ENCODE results near the gene SCAPER.

Gene SCAPER

GRCh38 chr15:76667943-76668715 lies 237.0 kb downstream of the SCAPER start:
- DNase-seq: no peak

- DNase-seq: no peak
Measured at GRCh38 chr15:76664895-76665294, 240.2 kb downstream of the SCAPER start.

GRCh38 chr15:76664411-76664810 lies 240.7 kb downstream of the SCAPER start:
- no peak for DNase-seq

DNA sequence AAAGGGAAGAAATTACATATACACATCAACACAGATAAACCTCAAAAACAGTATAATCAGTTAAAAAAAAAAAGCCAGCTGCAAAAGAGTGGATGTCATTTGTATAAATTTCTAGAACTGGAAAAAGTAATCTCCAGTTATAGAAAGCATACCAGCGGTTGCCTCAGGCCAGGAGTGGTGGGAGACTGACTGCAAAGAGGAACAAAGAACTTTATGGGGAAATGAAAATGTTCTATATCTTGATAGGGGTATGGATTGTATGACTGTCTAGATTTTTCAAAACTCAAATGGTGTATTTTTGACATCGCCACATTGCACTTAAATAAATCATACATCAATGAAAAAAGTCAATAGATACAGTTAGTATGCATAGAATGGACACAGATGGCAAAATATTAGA lies 241.6 kb downstream of the SCAPER start:
- no peak for DNase-seq

DNA sequence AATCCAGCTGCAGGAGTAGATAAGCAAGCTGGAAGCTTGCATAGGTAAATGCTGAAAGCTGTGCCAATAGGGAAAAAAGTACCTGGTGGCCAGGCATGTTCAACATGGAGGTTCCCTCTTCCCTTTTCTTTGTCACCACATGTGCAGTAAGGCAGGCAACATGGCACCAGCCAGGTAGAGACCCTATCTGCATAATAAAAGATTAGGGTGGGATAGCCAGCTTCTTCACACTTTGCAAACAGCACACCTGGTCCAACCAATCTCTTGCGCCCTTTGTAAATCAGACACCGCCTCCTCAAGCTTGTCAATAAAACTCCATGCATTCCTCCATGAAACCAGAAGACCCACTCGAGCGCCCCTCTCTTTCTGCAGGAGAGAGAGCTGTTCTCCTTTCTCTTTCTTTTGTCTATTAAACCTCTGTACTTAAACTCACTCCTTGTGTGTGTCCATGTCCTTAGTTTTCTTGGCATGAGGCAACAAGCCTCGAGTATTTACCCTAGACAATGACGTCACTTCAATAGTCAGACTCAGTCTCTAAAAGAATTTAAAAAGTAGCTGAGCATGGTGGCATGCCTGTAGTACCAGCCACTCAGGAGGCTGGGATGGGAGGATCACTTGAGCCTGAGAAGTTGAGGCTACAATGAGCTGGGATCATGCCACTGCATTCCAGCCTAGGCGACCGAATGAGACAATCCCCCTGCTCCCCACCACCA lies 256.3 kb downstream of the SCAPER start:
- no peak for DNase-seq

DNA sequence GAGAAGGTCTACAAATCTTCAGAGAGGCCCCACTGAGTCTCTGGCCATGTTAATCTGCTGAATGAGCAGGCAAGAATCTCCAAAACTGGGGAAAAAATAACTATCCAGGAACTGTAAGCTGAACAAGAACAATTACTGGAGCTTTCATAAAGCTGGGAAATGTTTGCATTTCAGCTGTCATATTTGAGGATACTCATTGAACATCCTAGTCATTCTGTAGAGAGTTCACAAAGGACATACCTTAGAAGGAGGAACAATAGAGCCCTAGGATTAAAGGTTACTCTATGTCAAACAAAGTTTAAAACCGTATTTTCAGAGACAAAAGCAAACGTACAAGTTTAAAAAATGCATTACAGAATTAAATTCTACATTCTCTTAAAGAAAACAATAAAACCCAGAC lies 257.5 kb downstream of the SCAPER start:
- no peak for DNase-seq

DNA sequence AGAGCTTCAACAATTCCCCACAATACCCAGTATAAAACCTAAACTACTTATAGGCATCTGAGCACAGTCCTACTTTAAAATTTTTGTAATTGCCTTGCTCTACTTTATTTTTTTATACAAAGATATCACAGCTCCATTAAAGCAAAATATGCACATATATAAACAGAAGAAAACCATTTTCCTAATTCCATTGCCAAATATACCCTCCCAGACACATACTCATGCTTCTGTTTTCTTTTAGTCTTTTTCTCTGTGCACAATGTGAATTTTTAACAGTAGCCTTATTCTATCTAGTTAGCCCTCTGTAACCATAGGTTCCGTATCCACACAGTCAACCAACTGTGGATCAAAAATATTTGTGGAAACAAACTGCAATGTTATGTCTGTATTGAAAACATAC lies 260.5 kb downstream of the SCAPER start:
- DNase-seq: no peak

DNA sequence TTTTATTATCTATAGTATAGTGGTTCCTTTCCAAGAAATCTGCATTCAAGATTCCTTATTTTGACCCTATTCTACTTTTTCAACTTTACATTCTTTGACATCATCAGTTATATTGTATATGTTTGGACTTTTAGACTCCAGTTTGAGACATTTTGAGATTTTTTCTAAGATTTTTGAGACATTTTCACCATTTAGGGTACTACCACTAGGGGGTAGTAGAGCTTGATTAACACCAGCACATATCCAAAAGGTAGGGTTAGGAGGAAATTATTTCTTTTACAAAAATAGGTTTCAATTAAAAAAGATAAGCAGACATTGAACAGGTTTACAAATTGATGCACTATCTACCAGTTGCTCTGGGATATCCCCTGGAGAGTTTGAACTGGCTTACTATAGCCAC lies 262.5 kb downstream of the SCAPER start:
- peak; percentile 5 for DNase-seq

DNA sequence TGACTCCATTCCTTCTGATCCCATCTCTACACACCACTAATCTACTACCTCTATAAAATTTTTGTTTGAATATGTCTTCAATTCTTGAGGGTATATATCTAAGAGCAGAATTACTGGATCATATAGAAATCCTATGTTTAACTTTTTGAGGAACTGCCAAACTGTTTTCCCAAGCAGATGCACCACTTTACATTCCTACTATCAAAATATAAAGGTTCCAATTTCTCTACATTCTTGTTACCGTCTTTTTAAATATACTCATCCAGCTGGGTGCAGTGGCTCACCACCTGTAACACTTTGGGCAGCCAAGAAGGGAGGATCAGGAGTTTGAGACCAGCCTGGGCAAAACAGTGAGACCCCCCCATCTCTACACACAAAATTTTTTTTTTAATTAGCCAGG lies 268.0 kb downstream of the SCAPER start:
- DNase-seq: no peak

DNA sequence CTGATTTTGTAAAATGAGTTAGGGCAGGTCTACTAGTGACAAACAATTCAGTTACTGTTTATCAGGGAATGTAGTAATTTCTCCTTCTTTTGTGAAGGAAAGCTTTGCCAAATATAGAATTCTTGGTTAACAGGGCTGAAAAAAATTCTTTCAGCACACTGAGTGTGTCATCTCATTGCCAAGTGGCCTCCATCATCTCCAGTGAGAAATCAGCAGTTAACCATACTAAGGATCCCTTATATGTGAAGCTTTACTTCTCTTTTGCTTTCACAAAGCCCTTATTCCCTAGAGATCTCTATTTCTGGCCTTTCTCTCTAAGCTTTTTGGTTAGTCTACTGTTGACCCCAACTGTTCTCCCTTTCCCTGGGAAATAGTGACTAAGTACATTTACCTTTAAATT lies 269.1 kb downstream of the SCAPER start:
- peak; percentile 3 for DNase-seq

DNA sequence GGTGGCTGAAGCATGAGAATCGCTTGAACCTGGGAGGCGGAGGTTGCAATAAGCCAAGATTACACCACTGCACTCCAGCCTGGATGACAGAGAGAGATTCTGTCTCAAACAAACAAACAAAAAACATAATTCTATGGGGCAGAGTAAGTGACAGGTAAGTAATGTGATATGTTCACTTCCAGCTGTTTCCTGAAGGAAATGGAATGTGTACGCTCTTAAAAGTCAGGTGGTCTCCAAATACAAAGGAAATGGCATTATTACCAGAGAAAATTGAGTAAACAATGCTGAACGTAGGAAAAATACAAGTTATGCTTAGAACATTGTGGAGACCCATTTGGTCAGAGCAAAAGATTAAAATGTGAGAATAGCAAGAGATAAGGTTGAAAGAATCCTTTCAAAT lies 278.5 kb downstream of the SCAPER start:
- DNase-seq: no peak

DNA sequence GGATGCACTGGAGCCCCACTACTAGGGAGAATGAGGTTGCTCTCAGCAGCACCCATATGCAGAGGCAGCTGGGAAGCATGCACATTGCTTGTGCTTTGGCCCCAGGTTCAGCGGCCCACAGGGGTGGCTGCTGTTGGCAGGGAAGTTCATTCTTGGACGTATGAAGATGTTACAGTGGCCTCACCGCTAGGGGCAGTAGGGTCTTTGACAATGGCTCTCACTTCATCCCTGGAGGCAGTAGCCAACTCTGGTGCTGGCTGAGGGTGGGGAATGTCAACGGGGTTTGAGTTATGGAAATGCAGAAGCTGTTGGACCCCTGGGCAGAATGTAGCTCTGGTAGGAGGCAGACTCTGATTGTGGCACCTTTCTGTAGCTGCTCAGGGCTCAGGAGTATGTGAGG lies 279.9 kb downstream of the SCAPER start:
- DNase-seq: no peak

GRCh38 chr15:76614725-76615124 lies 290.4 kb downstream of the SCAPER start:
- DNase-seq: no peak

DNA sequence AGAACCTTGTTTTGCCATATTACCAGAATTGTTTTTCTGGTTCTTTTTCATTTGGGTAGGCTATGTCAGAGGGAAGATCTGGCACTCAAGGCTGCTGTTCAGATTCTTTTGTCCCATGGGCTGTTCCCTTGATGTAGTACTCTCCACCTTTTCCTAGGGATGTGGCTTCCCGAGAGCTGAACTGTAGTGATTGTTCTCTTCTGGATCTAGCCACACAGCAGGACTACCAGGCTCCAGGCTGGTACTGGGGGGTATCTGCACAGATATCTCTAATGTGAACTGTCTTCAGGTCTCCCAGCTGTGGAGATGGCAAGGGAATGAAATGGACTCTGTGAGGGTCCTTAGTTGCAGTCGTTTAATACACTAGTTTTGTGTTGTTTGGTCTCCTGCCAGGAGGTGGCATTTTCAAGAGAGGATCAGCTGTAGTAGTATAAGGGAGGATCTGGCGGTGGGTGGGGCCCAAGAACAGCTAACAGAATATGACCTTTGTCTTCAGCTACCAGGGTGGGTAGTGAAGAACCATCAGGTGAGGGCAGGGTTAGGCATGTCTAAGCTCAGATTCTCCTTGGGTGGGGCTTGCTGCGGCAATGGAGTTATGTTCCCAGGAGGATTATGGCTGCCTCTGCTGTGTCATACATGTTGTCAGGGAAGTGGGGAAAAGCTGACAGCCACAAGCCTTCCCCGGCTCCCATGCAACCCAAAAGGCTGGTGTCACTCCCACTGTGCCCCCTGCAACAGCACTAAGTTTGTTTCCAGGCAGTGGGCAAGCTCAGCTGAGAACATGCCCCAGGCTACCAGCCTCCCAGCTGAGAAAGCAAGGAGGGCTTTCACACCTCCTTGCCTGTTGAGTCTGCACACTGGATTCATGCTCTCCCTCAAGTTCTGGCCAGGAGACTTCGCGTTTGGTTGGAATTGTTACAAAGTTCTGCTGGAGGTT lies 316.1 kb downstream of the SCAPER start:
- no peak for DNase-seq

- no peak for DNase-seq
Measured at GRCh38 chr15:76585576-76585897, 319.6 kb downstream of the SCAPER start.

GRCh38 chr15:76584868-76585575 lies 320.1 kb downstream of the SCAPER start:
- DNase-seq: no peak

- DNase-seq: no peak
Measured at GRCh38 chr15:76582550-76582949, 322.6 kb downstream of the SCAPER start.

GRCh38 chr15:76577879-76578512 lies 327.1 kb downstream of the SCAPER start:
- DNase-seq: no peak

GRCh38 chr15:76576523-76577279 lies 328.4 kb downstream of the SCAPER start:
- DNase-seq: no peak

- no peak for DNase-seq
Measured at GRCh38 chr15:76575679-76576078, 329.5 kb downstream of the SCAPER start.

DNA sequence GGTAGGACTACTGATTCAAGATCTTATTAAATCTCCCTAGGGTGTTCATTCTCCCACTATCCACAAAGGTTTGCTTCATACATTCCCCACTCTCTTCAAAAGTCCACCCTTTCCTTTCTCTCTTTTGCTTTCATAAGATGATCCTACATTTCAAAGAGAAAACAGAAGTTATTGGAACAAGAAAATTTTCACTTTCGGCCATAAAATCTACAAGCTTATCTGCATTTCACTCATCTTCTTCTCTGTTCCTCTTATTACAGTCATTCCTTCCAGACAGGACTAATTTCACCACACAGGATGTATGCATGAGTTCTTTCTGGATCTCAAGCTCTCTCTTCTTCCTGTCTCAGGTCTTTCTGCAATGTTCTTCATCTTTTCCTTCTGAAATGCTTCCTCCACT lies 329.9 kb downstream of the SCAPER start:
- DNase-seq: no peak

- no peak for DNase-seq
Measured at GRCh38 chr15:76572983-76573314, 332.2 kb downstream of the SCAPER start.
